ENCODE data around the gene SPRN. TPM values are rescaled to one million over a fixed set of nuclear protein-coding genes. Genes with fewer than 3 reads are reported as not detected.

SPRN gene
- total and polyA plus RNA-seq, 8 donors, result 0.52 to 6.4 (median 3.3) TPM; not detected in 1

GRCh38 chr10:133456041-133456951 lies 31.9 kb upstream of the SPRN start:
- Histone ChIP-seq H3K36me3 (no peaks in the 10 kb centered on the region), H3K4me1 (no peaks in the 10 kb centered on the region), H3K27ac (no peak overlapping the region), H3K9me3 (no peaks in the 10 kb centered on the region), H3K4me3 (no peak overlapping the region), H3K27me3 (no peaks in the 10 kb centered on the region)
- no peak for ATAC-seq
- no peak for TF ChIP-seq CTCF (IDR thresholded peaks at IDR 0.05)
- intact Hi-C loops (cut with DNase I), result no loop called here
- peak in 1 of 4 donors; percentile 72 for DNase-seq

GRCh38 chr10:133455611-133456031 lies 31.2 kb upstream of the SPRN start:
- intact Hi-C loops (cut with DNase I), result no loop called here
- H3K27ac ChIP-seq, result no peak overlapping the region
- DNase-seq (peak in 1 of 4 donors; percentile 43), ATAC-seq (no peak)
- no peak for TF ChIP-seq CTCF (IDR thresholded peaks at IDR 0.05)
- H3K36me3 ChIP-seq, result no peaks in the 10 kb centered on the region
- no peak overlapping the region for H3K4me3 ChIP-seq
- H3K4me1 ChIP-seq, result no peaks in the 10 kb centered on the region
- no peaks in the 10 kb centered on the region for H3K9me3 ChIP-seq
- no peaks in the 10 kb centered on the region for H3K27me3 ChIP-seq

- no peaks in the 10 kb centered on the region for H3K9me3 ChIP-seq
- ATAC-seq, result no peak
- no peak for DNase-seq
- H3K27ac ChIP-seq, result no peak overlapping the region
- no peaks in the 10 kb centered on the region for H3K36me3 ChIP-seq
- H3K4me3 ChIP-seq, result no peak overlapping the region
- intact Hi-C loops (cut with DNase I), result no loop called here
- H3K27me3 ChIP-seq, result no peaks in the 10 kb centered on the region
- H3K4me1 ChIP-seq, result no peaks in the 10 kb centered on the region
- no peak for TF ChIP-seq CTCF (IDR thresholded peaks at IDR 0.05)
Measured at GRCh38 chr10:133455196-133455595, 30.8 kb upstream of the SPRN start.

GRCh38 chr10:133454204-133454893 lies 29.9 kb upstream of the SPRN start:
- no peak for TF ChIP-seq CTCF (IDR thresholded peaks at IDR 0.05)
- ATAC-seq (no peak), DNase-seq (peak in 1 of 4 donors; percentile 61)
- Histone ChIP-seq H3K36me3 (no peaks in the 10 kb centered on the region), H3K27me3 (no peaks in the 10 kb centered on the region), H3K9me3 (peaks cover 0 to 3% of the 10 kb centered on the region in 2 donors), H3K4me3 (no peak overlapping the region), H3K27ac (no peak overlapping the region), H3K4me1 (no peaks in the 10 kb centered on the region)
- intact Hi-C loops (cut with DNase I), result no loop called here

All from left lung (tissue), 10 donors.